SK-N-SH treated with all-trans-retinoic acid at 6 μM for 48 hours (cell line): Measurements from ENCODE around the gene CPSF4L.

Experiments
- ARNTL ChIP-seq: fragments of 450-650 bp; formaldehyde crosslinking; IDR thresholded peaks from 2 replicates; pipeline ENCODE4 v1.5.0; 2020; ENCODE audit warnings: low read depth, mild to moderate bottlenecking, moderate library complexity, borderline replicate concordance
- PPARA ChIP-seq: fragments of 250-450 bp; sonication (Bioruptor Pico); IDR thresholded peaks from 2 replicates; pipeline ENCODE4 v1.5.0; 2020; ENCODE audit warnings: mild to moderate bottlenecking, borderline replicate concordance
- SNAI2 ChIP-seq: fragments of 250-450 bp; sonication (Bioruptor Pico); IDR thresholded peaks from 2 replicates; pipeline ENCODE4 v1.5.0; 2020; ENCODE audit warnings: mild to moderate bottlenecking, moderate library complexity
- TCF4 ChIP-seq: fragments of 250-450 bp; sonication (Bioruptor Pico); IDR thresholded peaks from 2 replicates; pipeline ENCODE4 v1.8.0; 2021; ENCODE audit warnings: mild to moderate bottlenecking, moderate library complexity, borderline replicate concordance
- ZNF8 ChIP-seq: fragments of 450-650 bp; formaldehyde crosslinking; IDR thresholded peaks from 2 replicates; pipeline ENCODE4 v1.5.0; 2020; ENCODE audit warnings: mild to moderate bottlenecking, moderate library complexity
- TF ChIP-seq, protein P1 (sequence below): fragments of 250-450 bp; sonication (Bioruptor Pico); IDR thresholded peaks from 2 replicates; pipeline ENCODE4 v1.8.0; 2020; ENCODE audit warnings: mild to moderate bottlenecking, moderate library complexity, borderline replicate concordance
- TF ChIP-seq, protein P2 (sequence below): fragments of 250-450 bp; sonication (Bioruptor Pico); IDR thresholded peaks from 2 replicates; pipeline ENCODE4 v1.5.1; 2020; ENCODE audit warnings: low read depth, mild to moderate bottlenecking, moderate library complexity

DNA sequence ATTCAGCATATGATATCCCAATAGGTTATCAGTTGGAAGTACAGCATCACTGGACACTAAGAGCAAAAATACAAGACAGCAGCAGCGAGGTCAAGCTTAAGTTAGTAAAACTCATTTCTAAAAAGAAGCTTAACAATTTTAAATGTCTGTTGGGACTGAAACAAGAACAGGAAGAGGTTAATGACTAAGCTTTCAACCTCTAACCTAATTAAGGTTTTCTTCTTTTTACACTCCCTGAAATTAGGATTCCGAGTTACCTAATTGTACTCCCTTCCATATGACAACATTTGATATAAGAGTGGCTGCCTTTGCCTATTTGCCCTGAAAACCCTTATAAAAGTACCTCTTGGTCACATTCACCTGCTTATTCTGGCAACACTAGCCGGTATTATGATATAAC is 34.3 kb downstream of the CPSF4L start:
- no peak for TF ChIP-seq TCF4
- TF ChIP-seq ZNF8 (CRISPR knock-in tag), result no peak
- TF ChIP-seq ARNTL (CRISPR knock-in tag), result no peak
- TF ChIP-seq PPARA (CRISPR knock-in tag), result no peak
- TF ChIP-seq, protein P1, sequence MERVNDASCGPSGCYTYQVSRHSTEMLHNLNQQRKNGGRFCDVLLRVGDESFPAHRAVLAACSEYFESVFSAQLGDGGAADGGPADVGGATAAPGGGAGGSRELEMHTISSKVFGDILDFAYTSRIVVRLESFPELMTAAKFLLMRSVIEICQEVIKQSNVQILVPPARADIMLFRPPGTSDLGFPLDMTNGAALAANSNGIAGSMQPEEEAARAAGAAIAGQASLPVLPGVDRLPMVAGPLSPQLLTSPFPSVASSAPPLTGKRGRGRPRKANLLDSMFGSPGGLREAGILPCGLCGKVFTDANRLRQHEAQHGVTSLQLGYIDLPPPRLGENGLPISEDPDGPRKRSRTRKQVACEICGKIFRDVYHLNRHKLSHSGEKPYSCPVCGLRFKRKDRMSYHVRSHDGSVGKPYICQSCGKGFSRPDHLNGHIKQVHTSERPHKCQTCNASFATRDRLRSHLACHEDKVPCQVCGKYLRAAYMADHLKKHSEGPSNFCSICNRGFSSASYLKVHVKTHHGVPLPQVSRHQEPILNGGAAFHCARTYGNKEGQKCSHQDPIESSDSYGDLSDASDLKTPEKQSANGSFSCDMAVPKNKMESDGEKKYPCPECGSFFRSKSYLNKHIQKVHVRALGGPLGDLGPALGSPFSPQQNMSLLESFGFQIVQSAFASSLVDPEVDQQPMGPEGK, result no peak
- no peak for TF ChIP-seq SNAI2 (CRISPR knock-in tag)
- TF ChIP-seq, protein P2, sequence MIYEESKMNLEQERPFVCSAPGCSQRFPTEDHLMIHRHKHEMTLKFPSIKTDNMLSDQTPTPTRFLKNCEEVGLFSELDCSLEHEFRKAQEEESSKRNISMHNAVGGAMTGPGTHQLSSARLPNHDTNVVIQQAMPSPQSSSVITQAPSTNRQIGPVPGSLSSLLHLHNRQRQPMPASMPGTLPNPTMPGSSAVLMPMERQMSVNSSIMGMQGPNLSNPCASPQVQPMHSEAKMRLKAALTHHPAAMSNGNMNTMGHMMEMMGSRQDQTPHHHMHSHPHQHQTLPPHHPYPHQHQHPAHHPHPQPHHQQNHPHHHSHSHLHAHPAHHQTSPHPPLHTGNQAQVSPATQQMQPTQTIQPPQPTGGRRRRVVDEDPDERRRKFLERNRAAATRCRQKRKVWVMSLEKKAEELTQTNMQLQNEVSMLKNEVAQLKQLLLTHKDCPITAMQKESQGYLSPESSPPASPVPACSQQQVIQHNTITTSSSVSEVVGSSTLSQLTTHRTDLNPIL (CRISPR knock-in tag), result no peak
